SJSA1 (cell line): ENCODE results near the gene SACS. TPM values are rescaled to one million over a fixed set of nuclear protein-coding genes. Genes with fewer than 3 reads are reported as not detected.

Source experiments
- DNase-seq, 2 experiments: peaks; one replicate each; pipeline ENCODE4 v3.0.0-alpha.2; 2015 to 2020; ENCODE audit warnings: low spot score in 2 of 2, low read depth in 1 of 2
- H3K27ac ChIP-seq: fragments of 250-450 bp; sonication (Bioruptor Pico); 2 replicates; pipeline ENCODE4 v1.5.1; 2020; ENCODE audit warnings: mild to moderate bottlenecking, moderate library complexity
- H3K27me3 ChIP-seq: fragments of 250-450 bp; sonication (Bioruptor Pico); replicated peaks from 2 replicates; pipeline ENCODE4 v1.5.1; 2020; ENCODE audit warnings: mild to moderate bottlenecking, moderate library complexity
- H3K36me3 ChIP-seq: fragments of 250-450 bp; sonication (Bioruptor Pico); 2 replicates; pipeline ENCODE4 v1.5.1; 2020; ENCODE audit warnings: mild to moderate bottlenecking
- H3K4me1 ChIP-seq: fragments of 250-450 bp; sonication (Bioruptor Pico); replicated peaks from 2 replicates; pipeline ENCODE4 v1.6.1; 2021; ENCODE audit warnings: mild to moderate bottlenecking
- H3K4me3 ChIP-seq: fragments of 250-450 bp; sonication (Bioruptor Pico); 2 replicates; pipeline ENCODE4 v1.5.1; 2020; ENCODE audit warnings: mild to moderate bottlenecking
- H3K9me3 ChIP-seq: fragments of 250-450 bp; sonication (Bioruptor Pico); replicated peaks from 2 replicates; pipeline ENCODE4 v1.5.1; 2020; ENCODE audit warnings: mild to moderate bottlenecking
- total RNA-seq: library from RNA; depleted of rRNA; stranded (reverse); fragments of >200 nt; shearing (Covaris generic); gene quantifications from 2 replicates; pipeline ENCODE4 v1.2.3, GENCODE V29; 2014; rRNA removed

The SACS gene, protein sequence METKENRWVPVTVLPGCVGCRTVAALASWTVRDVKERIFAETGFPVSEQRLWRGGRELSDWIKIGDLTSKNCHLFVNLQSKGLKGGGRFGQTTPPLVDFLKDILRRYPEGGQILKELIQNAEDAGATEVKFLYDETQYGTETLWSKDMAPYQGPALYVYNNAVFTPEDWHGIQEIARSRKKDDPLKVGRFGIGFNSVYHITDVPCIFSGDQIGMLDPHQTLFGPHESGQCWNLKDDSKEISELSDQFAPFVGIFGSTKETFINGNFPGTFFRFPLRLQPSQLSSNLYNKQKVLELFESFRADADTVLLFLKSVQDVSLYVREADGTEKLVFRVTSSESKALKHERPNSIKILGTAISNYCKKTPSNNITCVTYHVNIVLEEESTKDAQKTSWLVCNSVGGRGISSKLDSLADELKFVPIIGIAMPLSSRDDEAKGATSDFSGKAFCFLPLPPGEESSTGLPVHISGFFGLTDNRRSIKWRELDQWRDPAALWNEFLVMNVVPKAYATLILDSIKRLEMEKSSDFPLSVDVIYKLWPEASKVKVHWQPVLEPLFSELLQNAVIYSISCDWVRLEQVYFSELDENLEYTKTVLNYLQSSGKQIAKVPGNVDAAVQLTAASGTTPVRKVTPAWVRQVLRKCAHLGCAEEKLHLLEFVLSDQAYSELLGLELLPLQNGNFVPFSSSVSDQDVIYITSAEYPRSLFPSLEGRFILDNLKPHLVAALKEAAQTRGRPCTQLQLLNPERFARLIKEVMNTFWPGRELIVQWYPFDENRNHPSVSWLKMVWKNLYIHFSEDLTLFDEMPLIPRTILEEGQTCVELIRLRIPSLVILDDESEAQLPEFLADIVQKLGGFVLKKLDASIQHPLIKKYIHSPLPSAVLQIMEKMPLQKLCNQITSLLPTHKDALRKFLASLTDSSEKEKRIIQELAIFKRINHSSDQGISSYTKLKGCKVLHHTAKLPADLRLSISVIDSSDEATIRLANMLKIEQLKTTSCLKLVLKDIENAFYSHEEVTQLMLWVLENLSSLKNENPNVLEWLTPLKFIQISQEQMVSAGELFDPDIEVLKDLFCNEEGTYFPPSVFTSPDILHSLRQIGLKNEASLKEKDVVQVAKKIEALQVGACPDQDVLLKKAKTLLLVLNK (N-terminal part only)
- 24.2 and 31.9 TPM in 2 replicates for total RNA-seq

- H3K27me3 ChIP-seq = no peaks in the 10 kb centered on the region
- H3K4me3 ChIP-seq = peak within 1 kb of the TSS; percentile 50
- peak in 1 of 2 experiments; percentile 50 for DNase-seq
- peak within 1 kb of the TSS; percentile 35 for H3K27ac ChIP-seq
- H3K4me1 ChIP-seq = no peaks in the 10 kb centered on the region
- no peaks in the 10 kb centered on the region for H3K36me3 ChIP-seq
- H3K9me3 ChIP-seq = no peaks in the 10 kb centered on the region
Observed at GRCh38 chr13:23433171-23434153, at the start of gene SACS. Gene SACS (minus strand): TSS chr13:23433702. CDS start chr13:23411239, 22,463 bp downstream.

- H3K27ac ChIP-seq = no peak overlapping the region
Observed at GRCh38 chr13:23480324-23480723, 46.8 kb upstream of the SACS start.

GRCh38 chr13:23477101-23477500, 43.6 kb upstream of the SACS start:
- Histone ChIP-seq H3K4me3 (no peak overlapping the region), H3K4me1 (no peaks in the 10 kb centered on the region), H3K27ac (no peak overlapping the region), H3K9me3 (no peaks in the 10 kb centered on the region), H3K36me3 (no peaks in the 10 kb centered on the region), H3K27me3 (no peaks in the 10 kb centered on the region)
- no peak for DNase-seq

More at GRCh38 chr13:23480324-23480723, 46.8 kb upstream of the SACS start:
- H3K27me3 ChIP-seq = no peaks in the 10 kb centered on the region
- H3K9me3 ChIP-seq = no peaks in the 10 kb centered on the region
- H3K4me1 ChIP-seq = no peaks in the 10 kb centered on the region
- H3K4me3 ChIP-seq = no peak overlapping the region
- DNase-seq = no peak
- no peaks in the 10 kb centered on the region for H3K36me3 ChIP-seq

DNA sequence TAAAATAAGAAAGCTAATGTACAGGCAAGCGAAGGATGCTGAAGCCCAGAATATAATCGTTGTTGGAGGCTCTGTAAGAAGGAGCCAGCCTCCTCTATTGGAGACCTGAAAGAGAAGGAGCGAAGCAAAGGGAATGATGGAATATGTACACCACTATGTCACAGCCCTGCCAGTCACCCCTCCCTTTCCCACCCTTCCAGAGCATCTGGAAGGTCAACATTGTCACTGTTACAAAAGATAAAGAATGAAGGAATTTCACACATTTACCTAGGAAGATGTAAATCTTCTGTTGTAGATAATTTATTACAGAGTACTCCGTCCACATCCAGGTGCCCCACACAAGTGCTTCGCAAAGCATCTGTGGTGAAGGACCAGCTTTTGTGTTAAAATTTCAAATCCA, 39.7 kb upstream of the SACS start:
- DNase-seq = no peak
- Histone ChIP-seq H3K36me3 (no peaks in the 10 kb centered on the region), H3K27me3 (no peaks in the 10 kb centered on the region), H3K4me1 (no peaks in the 10 kb centered on the region), H3K27ac (no peak overlapping the region), H3K4me3 (no peak overlapping the region), H3K9me3 (no peaks in the 10 kb centered on the region)

DNA sequence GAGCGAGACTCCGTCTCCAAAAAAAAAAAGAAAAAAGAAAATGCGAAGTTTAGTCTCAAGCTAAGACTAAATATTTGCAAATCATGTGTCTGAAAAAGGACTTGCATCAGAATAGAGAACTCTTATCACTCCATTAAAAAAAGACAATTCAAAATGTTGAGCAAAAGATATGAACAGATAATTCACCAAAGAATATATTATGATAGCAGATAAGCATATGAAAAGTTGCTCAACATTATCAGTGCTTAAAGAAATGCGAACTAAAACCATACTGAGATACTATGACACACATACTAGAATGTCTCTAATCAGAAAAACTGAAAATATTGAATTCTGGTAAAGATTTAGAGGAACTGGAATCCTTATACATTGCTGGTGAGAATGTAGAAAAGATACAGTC, 38.7 kb upstream of the SACS start:
- H3K4me1 ChIP-seq = no peaks in the 10 kb centered on the region
- no peaks in the 10 kb centered on the region for H3K9me3 ChIP-seq
- no peak overlapping the region for H3K4me3 ChIP-seq
- DNase-seq = no peak
- no peaks in the 10 kb centered on the region for H3K27me3 ChIP-seq
- no peak overlapping the region for H3K27ac ChIP-seq
- H3K36me3 ChIP-seq = no peaks in the 10 kb centered on the region

- H3K27ac ChIP-seq = no peak overlapping the region
- H3K36me3 ChIP-seq = no peaks in the 10 kb centered on the region
- H3K4me3 ChIP-seq = no peak overlapping the region
- no peaks in the 10 kb centered on the region for H3K9me3 ChIP-seq
- H3K4me1 ChIP-seq = peaks cover 6% of the 10 kb centered on the region; the same call in 1 of the 2 replicates
- no peak for DNase-seq
- H3K27me3 ChIP-seq = no peaks in the 10 kb centered on the region
Observed at GRCh38 chr13:23470790-23471614, 37.5 kb upstream of the SACS start.

- DNase-seq = no peak
- no peaks in the 10 kb centered on the region for H3K36me3 ChIP-seq
- no peaks in the 10 kb centered on the region for H3K27me3 ChIP-seq
- no peak overlapping the region for H3K4me3 ChIP-seq
- H3K27ac ChIP-seq = no peak overlapping the region
- H3K9me3 ChIP-seq = no peaks in the 10 kb centered on the region
- peaks cover 8% of the 10 kb centered on the region; the same call in 1 of the 2 replicates for H3K4me1 ChIP-seq
Observed at GRCh38 chr13:23469951-23470421, 36.5 kb upstream of the SACS start.

DNA sequence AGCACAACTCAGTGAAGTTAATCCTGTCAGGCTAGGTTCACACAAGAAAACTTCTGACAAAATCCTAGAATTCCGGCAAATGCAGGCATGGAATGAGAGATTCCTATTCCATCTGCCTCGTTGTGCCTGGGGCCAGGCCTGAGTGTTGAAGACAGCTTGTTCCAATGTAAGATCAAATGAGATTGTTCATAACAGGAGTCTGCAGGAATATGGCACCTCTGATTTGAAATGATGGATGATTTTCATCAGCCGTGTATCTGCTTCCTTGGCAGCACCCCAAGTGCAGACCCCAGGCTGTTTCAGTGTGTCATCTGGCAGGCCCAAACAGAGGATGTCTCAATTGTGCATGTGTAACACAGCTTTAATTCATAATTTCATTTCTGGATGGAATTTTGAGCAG, 35.3 kb upstream of the SACS start:
- Histone ChIP-seq H3K9me3 (no peaks in the 10 kb centered on the region), H3K4me1 (peaks cover 8% of the 10 kb centered on the region; the same call in 1 of the 2 replicates), H3K4me3 (no peak overlapping the region), H3K36me3 (no peaks in the 10 kb centered on the region), H3K27ac (no peak overlapping the region), H3K27me3 (no peaks in the 10 kb centered on the region)
- DNase-seq = no peak

DNA sequence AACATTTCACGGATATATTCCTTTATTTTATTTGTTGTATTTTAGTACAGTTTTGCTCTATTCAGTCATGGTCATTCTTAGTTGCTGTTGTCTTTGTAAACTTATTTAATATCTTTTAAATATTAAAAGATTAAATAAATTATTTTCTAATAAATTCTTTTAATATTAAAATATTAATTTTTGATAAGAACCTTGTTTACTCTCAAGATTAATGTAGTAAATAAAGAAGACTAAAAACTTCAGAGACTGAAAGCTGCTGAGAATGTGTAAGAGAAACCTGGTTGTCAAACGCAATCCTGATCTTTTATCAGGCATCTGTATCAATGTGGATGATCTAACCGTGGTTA, 34.4 kb upstream of the SACS start:
- no peak overlapping the region for H3K27ac ChIP-seq
- no peak for DNase-seq
- H3K4me3 ChIP-seq = no peak overlapping the region

DNA sequence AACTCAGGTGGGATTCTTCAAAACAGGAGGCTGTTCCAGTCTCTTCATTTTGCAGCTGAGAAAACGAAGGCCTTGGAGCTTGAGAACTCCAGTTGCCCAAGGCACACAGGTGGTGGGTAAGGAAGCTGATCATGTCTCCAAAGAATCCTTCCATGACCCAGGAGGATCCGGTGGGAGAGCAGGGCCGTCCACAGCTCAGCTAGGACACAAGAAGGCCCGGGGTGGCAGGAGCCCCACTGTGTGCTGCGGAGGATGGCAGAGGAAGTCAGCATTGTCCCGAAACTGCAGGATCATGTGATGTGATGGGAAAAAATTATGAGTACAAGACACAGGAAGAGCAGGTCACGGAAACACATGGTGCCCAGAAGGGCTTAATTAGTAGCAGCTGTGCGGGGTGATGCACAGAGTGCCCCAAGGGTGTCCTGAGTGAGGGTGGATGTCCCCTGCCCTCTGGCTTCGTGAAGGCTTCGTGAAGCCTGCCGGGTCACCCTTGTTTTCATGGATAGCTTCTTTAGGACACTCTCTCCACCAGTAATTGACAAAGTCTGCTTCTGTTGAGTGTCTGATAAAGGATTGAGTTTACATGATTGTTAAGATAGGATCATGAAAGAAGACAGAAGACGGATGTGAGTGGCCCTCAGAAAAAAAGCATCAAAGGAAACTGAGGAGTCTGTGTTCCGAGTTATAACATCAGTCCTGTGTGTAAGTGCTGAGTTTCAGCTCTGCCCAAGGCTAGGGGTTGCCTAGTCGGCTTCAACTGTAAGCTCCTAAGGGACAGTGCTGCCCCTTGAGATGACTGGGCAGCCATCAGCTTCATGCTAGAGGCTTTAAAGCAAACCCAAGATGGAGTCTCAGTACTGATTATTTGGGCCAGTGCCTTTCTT, 33.8 kb upstream of the SACS start:
- Histone ChIP-seq H3K4me3 (no peak overlapping the region), H3K9me3 (no peaks in the 10 kb centered on the region), H3K27ac (no peak overlapping the region), H3K36me3 (no peaks in the 10 kb centered on the region), H3K4me1 (peaks cover 8% of the 10 kb centered on the region; the same call in 1 of the 2 replicates), H3K27me3 (no peaks in the 10 kb centered on the region)
- no peak for DNase-seq

More for the DNA sequence above, 34.4 kb upstream of the SACS start:
- Histone ChIP-seq H3K27me3 (no peaks in the 10 kb centered on the region), H3K9me3 (no peaks in the 10 kb centered on the region), H3K36me3 (no peaks in the 10 kb centered on the region), H3K4me1 (peaks cover 8% of the 10 kb centered on the region; the same call in 1 of the 2 replicates)
